ENCODE measurements around the gene CACNA1G.

Gene CACNA1G

GRCh38 chr17:50675190-50675589 is 114.7 kb downstream of the CACNA1G start:
- no peak for DNase-seq (ENCODE audit: low read depth)

DNA sequence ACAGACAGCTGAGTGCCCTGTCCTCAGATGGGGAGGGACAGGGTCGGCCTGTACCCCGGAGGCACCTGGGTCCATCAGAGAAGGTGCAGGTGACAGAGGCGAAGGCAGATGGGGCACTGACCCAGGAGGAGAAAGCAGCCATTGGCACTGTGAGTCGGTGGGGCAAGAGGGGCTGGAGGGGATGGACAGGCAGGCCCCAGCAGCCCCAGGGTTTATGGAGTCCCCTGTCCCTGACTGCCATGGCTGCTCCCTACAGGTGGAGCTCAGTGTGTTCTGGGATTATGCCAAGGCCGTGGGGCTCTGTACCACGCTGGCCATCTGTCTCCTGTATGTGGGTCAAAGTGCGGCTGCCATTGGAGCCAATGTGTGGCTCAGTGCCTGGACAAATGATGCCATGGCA is 115.1 kb downstream of the CACNA1G start:
- no peak for DNase-seq (ENCODE audit: low read depth)

DNA sequence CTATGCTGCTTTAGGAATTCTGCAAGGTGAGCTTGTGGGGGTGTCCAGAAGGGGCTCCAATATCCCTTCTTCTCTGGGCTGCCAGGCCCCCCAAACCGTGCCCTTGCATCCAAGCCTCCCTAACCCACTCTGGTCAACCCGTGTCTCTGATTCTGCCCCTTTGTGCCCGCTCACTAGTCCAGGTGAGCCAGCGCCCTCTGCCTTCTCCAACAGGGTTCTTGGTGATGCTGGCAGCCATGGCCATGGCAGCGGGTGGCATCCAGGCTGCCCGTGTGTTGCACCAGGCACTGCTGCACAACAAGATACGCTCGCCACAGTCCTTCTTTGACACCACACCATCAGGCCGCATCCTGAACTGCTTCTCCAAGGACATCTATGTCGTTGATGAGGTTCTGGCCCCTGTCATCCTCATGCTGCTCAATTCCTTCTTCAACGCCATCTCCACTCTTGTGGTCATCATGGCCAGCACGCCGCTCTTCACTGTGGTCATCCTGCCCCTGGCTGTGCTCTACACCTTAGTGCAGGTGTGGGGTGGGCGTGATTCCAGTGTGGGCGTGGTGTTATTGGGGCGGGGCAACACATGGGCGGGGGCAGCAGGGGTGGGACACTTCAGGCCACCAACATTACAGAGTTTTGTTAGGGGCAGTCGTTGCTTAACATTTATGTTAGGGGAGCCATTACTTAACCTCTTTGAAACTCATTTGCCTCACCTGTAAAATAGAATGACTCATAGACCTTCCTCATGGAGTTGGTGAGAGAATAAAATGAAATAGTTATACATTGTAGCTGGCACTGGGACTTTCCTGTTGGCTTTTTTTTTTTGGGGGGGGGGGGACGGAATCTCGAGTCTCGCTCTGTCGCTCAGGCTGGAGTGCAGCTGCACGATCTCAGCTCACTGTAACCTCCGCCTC is 115.8 kb downstream of the CACNA1G start:
- DNase-seq (ENCODE audit: low read depth) = no peak
